Prostate gland (tissue), 2 donors: ENCODE results near the gene ZSCAN32.

Experiments used
- POLR2A ChIP-seq: fragments of 450-650 bp; IDR thresholded peaks from one replicate; pipeline ENCODE4 v1.6.1; 2016; ENCODE audit warnings: antibody characterized with exemption, mild to moderate bottlenecking
- TF ChIP-seq, protein P1 (sequence below), 4 experiments: fragments of 200-600 bp in 2 of 4; fragments of 450-650 bp in 2 of 4; sonication (generic) in 2 of 4; IDR thresholded peaks; 1 replicate in 3 of 4; 2 replicates in 1 of 4; pipeline ENCODE4 v1.5.1; 2016 to 2019; ENCODE audit warnings: antibody characterized with exemption in 4 of 4, mild to moderate bottlenecking in 2 of 4, moderate library complexity in 2 of 4

DNA sequence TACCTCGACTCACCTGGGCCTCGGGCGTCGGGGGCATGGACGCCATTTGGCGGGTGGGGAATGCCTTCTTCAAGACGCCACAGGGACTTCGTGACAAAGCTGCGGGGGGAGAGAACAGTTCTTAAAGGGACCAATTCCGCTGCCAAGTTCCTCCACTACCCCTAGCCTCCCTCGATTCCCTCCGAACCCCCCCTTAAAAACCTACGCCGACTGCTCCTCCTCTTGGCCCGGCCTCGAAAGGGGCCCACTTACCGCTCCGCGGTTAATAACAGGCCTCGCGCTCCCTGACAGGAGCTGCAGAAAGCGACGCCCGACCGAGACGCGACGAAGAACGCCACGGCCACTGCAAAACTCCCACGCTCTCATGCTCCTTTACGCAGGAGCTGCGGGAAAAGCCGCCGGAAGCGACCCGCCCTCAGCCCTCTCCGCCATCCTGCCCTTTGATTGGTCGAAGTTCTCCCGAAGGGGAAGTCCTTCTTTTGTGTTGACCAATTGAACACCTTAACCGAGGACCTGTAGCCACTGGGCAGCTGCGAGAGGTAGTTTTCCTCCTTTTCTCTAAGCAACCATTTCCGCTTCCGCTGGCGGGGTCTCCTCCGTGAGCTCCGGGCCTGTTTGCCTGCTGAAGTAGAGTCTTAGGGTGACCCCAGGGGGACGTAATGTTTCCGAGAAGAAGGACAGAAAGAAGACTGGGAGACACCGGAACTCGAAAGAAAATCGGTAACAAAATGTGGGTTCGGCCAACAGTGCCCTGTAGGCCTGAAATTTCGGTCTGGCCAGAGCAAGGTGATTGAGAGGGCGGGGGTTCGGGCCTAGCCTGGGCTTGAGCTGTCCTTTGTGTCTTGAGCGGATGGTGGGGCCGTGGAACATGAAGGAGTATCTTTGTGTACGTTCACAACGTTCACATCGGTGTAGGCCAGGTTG is 42.6 kb upstream of the ZSCAN32 start, which contains the start of the genes NAA60 and ZNF597:
- no peak for TF ChIP-seq POLR2A
- TF ChIP-seq, protein P1, sequence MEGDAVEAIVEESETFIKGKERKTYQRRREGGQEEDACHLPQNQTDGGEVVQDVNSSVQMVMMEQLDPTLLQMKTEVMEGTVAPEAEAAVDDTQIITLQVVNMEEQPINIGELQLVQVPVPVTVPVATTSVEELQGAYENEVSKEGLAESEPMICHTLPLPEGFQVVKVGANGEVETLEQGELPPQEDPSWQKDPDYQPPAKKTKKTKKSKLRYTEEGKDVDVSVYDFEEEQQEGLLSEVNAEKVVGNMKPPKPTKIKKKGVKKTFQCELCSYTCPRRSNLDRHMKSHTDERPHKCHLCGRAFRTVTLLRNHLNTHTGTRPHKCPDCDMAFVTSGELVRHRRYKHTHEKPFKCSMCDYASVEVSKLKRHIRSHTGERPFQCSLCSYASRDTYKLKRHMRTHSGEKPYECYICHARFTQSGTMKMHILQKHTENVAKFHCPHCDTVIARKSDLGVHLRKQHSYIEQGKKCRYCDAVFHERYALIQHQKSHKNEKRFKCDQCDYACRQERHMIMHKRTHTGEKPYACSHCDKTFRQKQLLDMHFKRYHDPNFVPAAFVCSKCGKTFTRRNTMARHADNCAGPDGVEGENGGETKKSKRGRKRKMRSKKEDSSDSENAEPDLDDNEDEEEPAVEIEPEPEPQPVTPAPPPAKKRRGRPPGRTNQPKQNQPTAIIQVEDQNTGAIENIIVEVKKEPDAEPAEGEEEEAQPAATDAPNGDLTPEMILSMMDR (IDR thresholded peaks at IDR 0.05): no peak
